ENCODE results near the gene MANBA.

Gene MANBA

GRCh38 chr4:102642631-102643298 lies 118.0 kb downstream of the MANBA start:
- Histone ChIP-seq H4K20me1 (ENCODE audit: low read depth, low read length) (no peaks in the 10 kb centered on the region), H3F3A (ENCODE audit: insufficient read depth) (no peaks in the 10 kb centered on the region), H3K27ac (ENCODE audit: low read depth, low read length) (no peak overlapping the region), H3K9me3 (ENCODE audit: insufficient read depth, low read length) (no peaks in the 10 kb centered on the region), H3K9me2 (replicated peaks; ENCODE audit: insufficient read depth, low read length) (no peaks in the 10 kb centered on the region), H3K36me3 (ENCODE audit: low read length) (no peaks in the 10 kb centered on the region), H3K4me3 (ENCODE audit: insufficient read depth, low read length, poor library complexity, severe bottlenecking) (no peak overlapping the region), H3K9ac (ENCODE audit: low read length) (no peak overlapping the region), H3K27me3 (ENCODE audit: low read length) (no peaks in the 10 kb centered on the region), H3K4me2 (ENCODE audit: low read depth, low read length, poor library complexity, severe bottlenecking) (no peak overlapping the region), H3K79me2 (ENCODE audit: insufficient read depth, low read length) (no peaks in the 10 kb centered on the region), H2AFZ (ENCODE audit: low read depth, low read length, severe bottlenecking) (no peak overlapping the region)
- no peak for TF ChIP-seq EZH2phosphoT487 (conservative IDR thresholded peaks at IDR 0.05; ENCODE audit: low read length)
- TF ChIP-seq CTCF (IDR thresholded peaks at IDR 0.05; ENCODE audit: insufficient read depth, low read length, poor library complexity, severe bottlenecking): no peak

- Histone ChIP-seq H3K9ac (ENCODE audit: low read length) (no peak overlapping the region), H3K9me2 (replicated peaks; ENCODE audit: insufficient read depth, low read length) (no peaks in the 10 kb centered on the region), H3K36me3 (ENCODE audit: low read length) (no peaks in the 10 kb centered on the region), H3F3A (ENCODE audit: insufficient read depth) (no peaks in the 10 kb centered on the region), H4K20me1 (ENCODE audit: low read depth, low read length) (no peaks in the 10 kb centered on the region), H3K4me2 (ENCODE audit: low read depth, low read length, poor library complexity, severe bottlenecking) (no peak overlapping the region), H3K27me3 (ENCODE audit: low read length) (no peaks in the 10 kb centered on the region), H3K9me3 (ENCODE audit: insufficient read depth, low read length) (no peaks in the 10 kb centered on the region), H3K79me2 (ENCODE audit: insufficient read depth, low read length) (no peaks in the 10 kb centered on the region), H2AFZ (ENCODE audit: low read depth, low read length, severe bottlenecking) (no peak overlapping the region), H3K27ac (ENCODE audit: low read depth, low read length) (no peak overlapping the region), H3K4me3 (ENCODE audit: insufficient read depth, low read length, poor library complexity, severe bottlenecking) (no peak overlapping the region)
- TF ChIP-seq CTCF (IDR thresholded peaks at IDR 0.05; ENCODE audit: insufficient read depth, low read length, poor library complexity, severe bottlenecking) (no peak), EZH2phosphoT487 (conservative IDR thresholded peaks at IDR 0.05; ENCODE audit: low read length) (no peak)
These were observed 119.0 kb downstream of the MANBA start for GRCh38 chr4:102641793-102642192.

GRCh38 chr4:102640669-102641068 lies 120.1 kb downstream of the MANBA start:
- Histone ChIP-seq H2AFZ (ENCODE audit: low read depth, low read length, severe bottlenecking) (no peak overlapping the region), H3F3A (ENCODE audit: insufficient read depth) (no peaks in the 10 kb centered on the region), H3K9ac (ENCODE audit: low read length) (no peak overlapping the region), H3K4me2 (ENCODE audit: low read depth, low read length, poor library complexity, severe bottlenecking) (no peak overlapping the region), H3K4me3 (ENCODE audit: insufficient read depth, low read length, poor library complexity, severe bottlenecking) (no peak overlapping the region), H3K27ac (ENCODE audit: low read depth, low read length) (no peak overlapping the region), H3K27me3 (ENCODE audit: low read length) (no peaks in the 10 kb centered on the region), H3K79me2 (ENCODE audit: insufficient read depth, low read length) (no peaks in the 10 kb centered on the region), H3K9me2 (replicated peaks; ENCODE audit: insufficient read depth, low read length) (no peaks in the 10 kb centered on the region), H3K9me3 (ENCODE audit: insufficient read depth, low read length) (no peaks in the 10 kb centered on the region), H4K20me1 (ENCODE audit: low read depth, low read length) (no peaks in the 10 kb centered on the region), H3K36me3 (ENCODE audit: low read length) (no peaks in the 10 kb centered on the region)
- TF ChIP-seq CTCF (IDR thresholded peaks at IDR 0.05; ENCODE audit: insufficient read depth, low read length, poor library complexity, severe bottlenecking): no peak
- TF ChIP-seq EZH2phosphoT487 (conservative IDR thresholded peaks at IDR 0.05; ENCODE audit: low read length): no peak
